OCI-LY7 (cell line): ENCODE results near the gene ZXDC.

Source experiments
- CTCF ChIP-seq: fragments of 200-600 bp; sonication (generic); conservative IDR thresholded peaks from 2 replicates; pipeline ENCODE4 v1.5.1; 2014; ENCODE audit warnings: mild to moderate bottlenecking, antibody characterized with exemption, low read length, moderate library complexity, mixed read lengths
- EZH2phosphoT487 ChIP-seq: fragments of 200-600 bp; sonication (generic); IDR thresholded peaks from 2 replicates; pipeline ENCODE4 v1.6.1; 2018; ENCODE audit warnings: low read depth, borderline replicate concordance, mild to moderate bottlenecking, mixed run types, antibody characterized with exemption, low read length, moderate library complexity, mixed read lengths

- TF ChIP-seq CTCF (no peak), EZH2phosphoT487 (no peak)
Observed at GRCh38 chr3:126494970-126495230, 19.2 kb upstream of the ZXDC start.
